HCT116 (cell line): Measurements from ENCODE around the gene SPTBN4.
A peak's percentile ranks its signal among the peaks of the same experiment; 100 is the strongest.

Experiments used
- ATF3 ChIP-seq: IDR thresholded peaks from 2 replicates; pipeline ENCODE4 v1.6.1; 2012
- CTCF ChIP-seq, 3 experiments: fragments of 200-600 bp in 1 of 3; sonication (generic) in 1 of 3; IDR thresholded peaks in 2 of 3; conservative IDR thresholded peaks in 1 of 3; 2 replicates each; pipeline ENCODE4 v1.5.1; 2012 to 2017; ENCODE audit warnings: low read depth in 2 of 3, low read length in 2 of 3, antibody characterized with exemption in 1 of 3, borderline replicate concordance in 1 of 3, control low read depth in 1 of 3, mild to moderate bottlenecking in 1 of 3, mixed read lengths in 1 of 3, mixed run types in 1 of 3, moderate library complexity in 1 of 3; ENCODE audit not compliant: insufficient read depth in 1 of 3
- FOSL1 ChIP-seq: IDR thresholded peaks from 2 replicates; pipeline ENCODE4 v1.6.1; 2012; ENCODE audit warnings: low read depth
- MAX ChIP-seq: IDR thresholded peaks from 2 replicates; pipeline ENCODE4 v1.6.1; 2012
- POLR2A ChIP-seq: IDR thresholded peaks from 2 replicates; pipeline ENCODE4 v1.7.0; 2011; ENCODE audit warnings: borderline replicate concordance; ENCODE audit not compliant: insufficient read depth, insufficient read length; ENCODE audit errors: extremely low read depth
- POLR2AphosphoS5 ChIP-seq: IDR thresholded peaks from 2 replicates; pipeline ENCODE4 v1.6.1; 2011; ENCODE audit warnings: mild to moderate bottlenecking, low read depth, low read length, moderate library complexity
- RAD21 ChIP-seq: IDR thresholded peaks from 2 replicates; pipeline ENCODE4 v1.6.1; 2012; ENCODE audit warnings: low read depth, mild to moderate bottlenecking
- SIN3A ChIP-seq: IDR thresholded peaks from 2 replicates; pipeline ENCODE4 v1.6.1; 2012; ENCODE audit warnings: low read depth
- ZFX ChIP-seq: fragments of 450-650 bp; IDR thresholded peaks from 2 replicates; pipeline ENCODE4 v1.6.1; 2017

GRCh38 chr19:40533508-40533907 lies 66.7 kb downstream of the SPTBN4 start:
- TF ChIP-seq MAX (no peak), CTCF (IDR thresholded peaks at IDR 0.05 in 2 of 3, conservative IDR thresholded peaks at IDR 0.05 in 1 of 3; ENCODE audit: borderline replicate concordance in 1 of 3, insufficient read depth in 1 of 3, low read depth in 2 of 3, low read length in 2 of 3) (peak in 2 of 3 experiments; percentile 30 to 45; a peak in 3 of 6 replicates), POLR2A (no peak), ZFX (no peak), ATF3 (no peak), FOSL1 (no peak), RAD21 (0 out of 2 replicates have a peak, but pooled peaks have one; percentile 24), POLR2AphosphoS5 (no peak), SIN3A (no peak)
